ENCODE data around the gene CFAP65. TPM values are rescaled to one million over a fixed set of nuclear protein-coding genes. Genes with fewer than 3 reads are reported as not detected.
A peak's percentile ranks its signal among the peaks of the same experiment; 100 is the strongest.

Gene CFAP65
- total RNA-seq, 1 donor from 2014 or later = not detected

DNA sequence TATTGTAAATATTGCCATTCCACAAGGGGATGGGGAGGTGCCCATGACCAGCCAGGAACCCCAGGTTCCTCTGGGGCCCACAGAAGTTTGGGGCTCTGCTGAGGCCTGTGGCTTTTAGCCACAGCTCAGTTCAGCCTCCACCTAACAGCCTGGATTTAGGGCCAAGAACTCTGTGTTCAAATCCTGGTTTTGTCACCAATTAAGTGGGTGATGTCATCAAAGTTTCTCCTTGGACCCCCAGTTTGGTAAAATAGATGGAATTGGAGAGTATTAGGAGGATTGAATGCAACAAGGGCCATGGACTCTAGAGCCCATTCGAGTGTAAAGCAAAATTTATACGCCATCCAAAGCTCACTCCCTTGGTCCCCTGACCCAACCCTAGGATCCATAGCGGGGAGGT, 53.2 kb downstream of the CFAP65 start:
- H3K27ac ChIP-seq (ENCODE audit: low read depth, low read length) = no peak overlapping the region

DNA sequence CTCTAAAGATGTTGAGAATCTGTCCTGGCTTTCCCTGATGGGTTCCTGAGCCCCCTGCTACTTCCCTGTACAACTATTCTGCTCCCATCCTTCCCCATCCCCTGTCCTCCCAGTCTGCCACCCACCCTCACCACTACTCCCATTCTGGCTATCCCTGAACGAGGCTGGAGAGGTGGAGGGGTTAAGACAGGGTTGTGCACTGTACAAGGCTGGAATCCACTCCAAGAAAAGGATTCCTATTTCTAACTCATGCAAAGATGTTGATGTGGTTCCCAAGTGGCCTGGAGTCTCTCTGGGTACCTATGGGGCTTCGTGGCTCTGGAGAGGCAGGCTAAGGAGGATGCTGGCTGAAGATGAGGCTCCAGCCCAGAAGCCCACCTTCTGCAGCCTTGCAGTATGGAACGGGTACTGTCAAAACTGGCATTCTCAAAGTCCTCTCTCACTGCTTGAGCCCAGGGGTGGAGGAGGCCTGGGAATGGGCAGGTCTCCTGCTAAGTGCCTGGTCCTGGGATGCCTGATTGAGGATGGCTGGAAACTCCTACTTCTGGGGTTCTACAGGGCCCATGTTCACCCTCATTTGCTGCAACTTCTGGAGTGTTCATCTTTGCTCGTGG, 55.1 kb downstream of the CFAP65 start:
- H3K27me3 ChIP-seq (ENCODE audit: control insufficient read depth in 3 of 3, insufficient read depth in 3 of 3, low read length in 3 of 3) = peaks cover 90 to 95% (median 94%) of the 10 kb centered on the region in 3 donors

More for the DNA sequence above, 53.2 kb downstream of the CFAP65 start:
- H3K9ac ChIP-seq (ENCODE audit: low read depth in 1 of 3, low read length in 3 of 3) = no peak overlapping the region
- no peaks in the 10 kb centered on the region for H3K36me3 ChIP-seq (ENCODE audit: control insufficient read depth in 3 of 3, insufficient read depth in 3 of 3, low read length in 3 of 3)
- no peaks in the 10 kb centered on the region for H3K9me3 ChIP-seq (ENCODE audit: control insufficient read depth in 3 of 3, low read length in 3 of 3)
- H3K4me3 ChIP-seq (ENCODE audit: low read length in 3 of 3) = no peak overlapping the region
- H3K27me3 ChIP-seq (ENCODE audit: control insufficient read depth in 3 of 3, insufficient read depth in 3 of 3, low read length in 3 of 3) = peaks cover 94 to 95% (median 94%) of the 10 kb centered on the region in 3 donors
- H3K4me1 ChIP-seq (ENCODE audit: control insufficient read depth in 3 of 3, insufficient read depth in 3 of 3, low read length in 3 of 3) = peaks cover 16 to 22% (median 22%) of the 10 kb centered on the region in 3 donors

DNA sequence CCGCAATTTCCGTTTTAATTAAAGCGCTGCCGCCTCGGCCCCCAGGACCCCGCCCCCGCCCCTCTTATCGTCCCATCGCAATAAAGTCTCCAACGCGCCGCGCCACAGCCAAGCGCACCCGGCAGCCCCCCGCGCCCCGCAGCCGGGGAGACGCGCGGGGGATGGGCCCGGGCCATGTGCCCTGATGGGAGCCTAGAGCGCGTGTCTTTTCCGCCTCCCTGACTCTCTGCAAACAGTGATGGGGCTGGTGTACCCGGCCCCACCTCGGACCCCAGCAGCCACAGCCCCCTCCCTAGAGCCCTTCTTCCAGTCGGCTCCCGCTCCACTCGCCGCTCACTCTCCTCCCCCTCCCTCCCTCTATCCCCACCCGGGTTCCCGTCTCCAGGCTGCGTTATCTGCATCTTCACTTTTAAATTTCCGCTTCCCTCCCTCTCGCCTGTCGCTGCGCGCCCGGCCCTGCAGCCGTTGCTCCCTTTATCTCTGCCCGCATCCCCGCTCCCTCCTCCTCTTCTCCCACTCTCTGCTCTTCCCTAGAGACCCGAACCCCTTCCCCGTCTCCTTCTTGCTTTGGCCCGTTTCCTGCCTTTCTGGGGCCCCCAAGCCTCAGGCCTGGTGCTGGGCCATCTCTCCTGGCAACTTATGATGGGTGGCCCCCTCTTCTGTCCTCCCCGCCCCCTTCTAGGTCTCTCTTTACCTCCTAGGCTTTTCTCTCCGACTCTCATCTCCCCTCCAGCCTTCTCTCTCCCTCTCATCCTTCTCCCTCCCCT, 55.8 kb downstream of the CFAP65 start:
- H3K4me1 ChIP-seq (ENCODE audit: control insufficient read depth in 3 of 3, insufficient read depth in 3 of 3, low read length in 3 of 3) = peaks cover 26 to 40% (median 36%) of the 10 kb centered on the region in 3 donors
- H3K9ac ChIP-seq (ENCODE audit: low read depth in 1 of 3, low read length in 3 of 3) = no peak overlapping the region
- peaks cover 89 to 93% (median 93%) of the 10 kb centered on the region in 3 donors for H3K27me3 ChIP-seq (ENCODE audit: control insufficient read depth in 3 of 3, insufficient read depth in 3 of 3, low read length in 3 of 3)
- H3K36me3 ChIP-seq (ENCODE audit: control insufficient read depth in 3 of 3, insufficient read depth in 3 of 3, low read length in 3 of 3) = no peaks in the 10 kb centered on the region
- H3K9me3 ChIP-seq (ENCODE audit: control insufficient read depth in 3 of 3, low read length in 3 of 3) = no peaks in the 10 kb centered on the region
- no peak overlapping the region for H3K27ac ChIP-seq (ENCODE audit: low read depth, low read length)
- no peak overlapping the region for H3K4me3 ChIP-seq (ENCODE audit: low read length in 3 of 3)

More for the DNA sequence above, 55.1 kb downstream of the CFAP65 start:
- Histone ChIP-seq H3K27ac (ENCODE audit: low read depth, low read length) (no peak overlapping the region), H3K4me1 (ENCODE audit: control insufficient read depth in 3 of 3, insufficient read depth in 3 of 3, low read length in 3 of 3) (peaks cover 19 to 33% (median 30%) of the 10 kb centered on the region in 3 donors), H3K9ac (ENCODE audit: low read depth in 1 of 3, low read length in 3 of 3) (no peak overlapping the region), H3K36me3 (ENCODE audit: control insufficient read depth in 3 of 3, insufficient read depth in 3 of 3, low read length in 3 of 3) (no peaks in the 10 kb centered on the region), H3K9me3 (ENCODE audit: control insufficient read depth in 3 of 3, low read length in 3 of 3) (no peaks in the 10 kb centered on the region), H3K4me3 (ENCODE audit: low read length in 3 of 3) (no peak overlapping the region)

DNA sequence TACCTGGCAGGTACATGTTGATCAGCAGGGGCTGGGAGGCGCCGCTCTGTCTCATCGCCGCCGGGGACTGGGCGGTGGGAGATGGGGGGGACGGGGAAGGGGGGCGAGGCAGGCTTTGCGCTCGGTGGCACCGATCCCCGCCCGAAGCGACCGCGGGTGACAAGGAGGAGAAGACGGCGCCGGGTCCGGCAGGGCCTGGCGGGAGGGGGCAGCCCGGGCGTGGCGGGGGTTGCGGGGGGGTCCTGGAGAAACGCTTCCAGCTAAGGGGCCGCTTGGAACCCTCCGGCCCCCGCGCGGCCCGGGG, 56.3 kb downstream of the CFAP65 start, which contains the start of gene FEV:
Gene FEV (minus strand): TSS at position 164 of the 304 bp plus-strand sequence. CDS start 109 bp downstream, at position 55.
- Histone ChIP-seq H3K27ac (ENCODE audit: low read depth, low read length) (no peak within 1 kb of the TSS), H3K4me1 (ENCODE audit: control insufficient read depth in 3 of 3, insufficient read depth in 3 of 3, low read length in 3 of 3) (peaks cover 26 to 40% (median 38%) of the 10 kb centered on the region in 3 donors), H3K9ac (ENCODE audit: low read depth in 1 of 3, low read length in 3 of 3) (no peak within 1 kb of the TSS), H3K36me3 (ENCODE audit: control insufficient read depth in 3 of 3, insufficient read depth in 3 of 3, low read length in 3 of 3) (no peaks in the 10 kb centered on the region), H3K4me3 (ENCODE audit: low read length in 3 of 3) (peak within 1 kb of the TSS in 2 of 3 donors; percentile 22 to 30), H3K9me3 (ENCODE audit: control insufficient read depth in 3 of 3, low read length in 3 of 3) (no peaks in the 10 kb centered on the region), H3K27me3 (ENCODE audit: control insufficient read depth in 3 of 3, insufficient read depth in 3 of 3, low read length in 3 of 3) (peaks cover 87 to 92% (median 91%) of the 10 kb centered on the region in 3 donors)

DNA sequence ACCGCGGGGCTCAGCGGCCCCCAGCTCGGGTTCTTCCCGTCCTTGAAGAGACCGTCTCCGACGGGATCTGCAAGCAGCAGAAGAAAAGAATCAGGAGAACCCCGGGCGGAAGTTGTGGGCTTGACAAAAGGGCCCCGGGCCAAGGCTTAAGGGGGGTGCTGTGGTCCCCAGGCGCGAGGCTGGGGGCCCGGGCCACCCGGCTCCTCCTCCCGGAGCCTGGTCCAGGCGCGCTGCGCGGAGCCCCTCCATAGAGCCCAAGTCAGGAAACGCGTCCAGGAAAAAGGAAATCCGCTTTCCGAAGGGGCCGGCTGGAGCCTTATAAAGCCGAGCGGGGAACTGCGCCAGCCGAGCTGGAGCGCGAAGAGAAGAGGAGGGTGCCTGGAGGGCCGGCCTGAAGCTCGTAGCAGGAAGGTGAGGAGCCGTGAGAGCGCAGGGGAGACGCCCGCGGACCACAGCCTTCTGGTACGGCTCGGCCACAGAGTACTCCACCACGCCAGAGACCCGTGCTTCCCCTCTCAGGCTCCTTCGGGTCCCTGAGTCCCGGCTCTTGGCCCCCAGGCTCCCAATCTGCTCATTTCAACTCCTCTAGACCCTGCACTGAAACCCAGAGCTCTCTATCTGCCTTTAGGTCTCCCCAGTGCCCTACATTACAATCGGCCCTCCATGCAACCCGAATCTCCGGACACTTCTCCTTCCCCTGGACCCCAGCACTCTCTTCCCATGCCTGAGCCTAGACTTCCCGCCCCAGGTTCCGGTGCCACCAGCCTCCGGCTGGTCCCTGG, 56.9 kb downstream of the CFAP65 start:
- Histone ChIP-seq H3K36me3 (ENCODE audit: control insufficient read depth in 3 of 3, insufficient read depth in 3 of 3, low read length in 3 of 3) (no peaks in the 10 kb centered on the region), H3K27me3 (ENCODE audit: control insufficient read depth in 3 of 3, insufficient read depth in 3 of 3, low read length in 3 of 3) (peaks cover 88 to 93% (median 91%) of the 10 kb centered on the region in 3 donors), H3K27ac (ENCODE audit: low read depth, low read length) (no peak overlapping the region), H3K4me3 (ENCODE audit: low read length in 3 of 3) (peak overlapping the region in 2 of 3 donors; percentile 22 to 30), H3K9ac (ENCODE audit: low read depth in 1 of 3, low read length in 3 of 3) (no peak overlapping the region), H3K9me3 (ENCODE audit: control insufficient read depth in 3 of 3, low read length in 3 of 3) (no peaks in the 10 kb centered on the region), H3K4me1 (ENCODE audit: control insufficient read depth in 3 of 3, insufficient read depth in 3 of 3, low read length in 3 of 3) (peaks cover 26 to 44% (median 42%) of the 10 kb centered on the region in 3 donors)

DNA sequence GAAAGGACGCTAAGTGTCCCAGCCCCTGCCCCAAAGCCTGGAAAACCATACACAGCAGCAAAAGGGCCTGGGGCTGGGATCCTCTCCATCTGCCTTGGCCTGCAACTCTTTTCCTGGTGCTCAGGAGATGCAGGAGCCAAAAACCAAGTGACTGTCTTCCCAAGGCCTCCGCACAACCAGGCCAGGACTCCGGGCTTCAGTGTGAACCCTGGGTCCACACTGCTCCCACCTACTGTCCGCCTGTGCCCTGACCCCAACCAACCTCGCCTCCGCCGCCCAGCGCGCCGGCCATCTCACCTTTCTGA, 57.4 kb downstream of the CFAP65 start:
- Histone ChIP-seq H3K9me3 (ENCODE audit: control insufficient read depth in 3 of 3, low read length in 3 of 3) (no peaks in the 10 kb centered on the region), H3K27me3 (ENCODE audit: control insufficient read depth in 3 of 3, insufficient read depth in 3 of 3, low read length in 3 of 3) (peaks cover 82 to 89% (median 87%) of the 10 kb centered on the region in 3 donors), H3K36me3 (ENCODE audit: control insufficient read depth in 3 of 3, insufficient read depth in 3 of 3, low read length in 3 of 3) (no peaks in the 10 kb centered on the region), H3K4me3 (ENCODE audit: low read length in 3 of 3) (no peak overlapping the region), H3K9ac (ENCODE audit: low read depth in 1 of 3, low read length in 3 of 3) (no peak overlapping the region), H3K4me1 (ENCODE audit: control insufficient read depth in 3 of 3, insufficient read depth in 3 of 3, low read length in 3 of 3) (peaks cover 26 to 44% (median 42%) of the 10 kb centered on the region in 3 donors), H3K27ac (ENCODE audit: low read depth, low read length) (no peak overlapping the region)

DNA sequence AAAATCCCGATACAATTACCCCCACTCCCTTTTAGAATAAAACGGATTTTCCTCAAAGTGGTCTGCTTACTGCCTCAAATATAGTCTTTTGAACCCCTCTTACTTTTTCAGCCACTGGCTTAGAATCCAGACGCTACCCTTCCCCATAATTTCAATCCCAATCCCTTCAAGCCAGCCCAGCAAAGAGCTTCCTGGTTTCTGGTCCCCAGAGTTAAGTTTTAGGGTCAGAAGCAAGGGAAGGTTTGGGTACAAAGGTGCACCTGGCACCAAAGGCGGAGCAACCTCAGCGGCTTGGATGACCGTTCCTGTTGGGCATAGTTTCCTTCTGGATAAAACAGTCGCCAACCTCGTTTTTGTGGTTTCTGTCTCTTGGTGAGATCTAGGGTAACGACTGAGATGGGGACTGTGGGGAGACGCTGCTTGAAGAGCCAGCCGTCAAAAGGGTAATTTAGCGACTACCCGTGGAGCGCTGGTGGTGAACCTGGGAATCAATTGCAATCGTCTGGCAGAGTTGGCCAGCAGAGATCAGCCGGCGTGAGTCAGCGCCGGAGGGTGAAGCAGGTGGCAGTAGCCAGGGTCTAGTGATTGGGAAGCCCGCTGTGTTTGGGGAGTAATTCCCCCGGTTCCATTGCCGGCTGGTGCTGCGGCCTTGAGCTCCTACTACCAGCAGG, 57.9 kb downstream of the CFAP65 start:
- Histone ChIP-seq H3K9ac (ENCODE audit: low read depth in 1 of 3, low read length in 3 of 3) (no peak overlapping the region), H3K27ac (ENCODE audit: low read depth, low read length) (no peak overlapping the region), H3K36me3 (ENCODE audit: control insufficient read depth in 3 of 3, insufficient read depth in 3 of 3, low read length in 3 of 3) (no peaks in the 10 kb centered on the region), H3K27me3 (ENCODE audit: control insufficient read depth in 3 of 3, insufficient read depth in 3 of 3, low read length in 3 of 3) (peaks cover 79 to 89% (median 87%) of the 10 kb centered on the region in 3 donors), H3K9me3 (ENCODE audit: control insufficient read depth in 3 of 3, low read length in 3 of 3) (no peaks in the 10 kb centered on the region), H3K4me3 (ENCODE audit: low read length in 3 of 3) (no peak overlapping the region), H3K4me1 (ENCODE audit: control insufficient read depth in 3 of 3, insufficient read depth in 3 of 3, low read length in 3 of 3) (peaks cover 26 to 44% (median 42%) of the 10 kb centered on the region in 3 donors)

DNA sequence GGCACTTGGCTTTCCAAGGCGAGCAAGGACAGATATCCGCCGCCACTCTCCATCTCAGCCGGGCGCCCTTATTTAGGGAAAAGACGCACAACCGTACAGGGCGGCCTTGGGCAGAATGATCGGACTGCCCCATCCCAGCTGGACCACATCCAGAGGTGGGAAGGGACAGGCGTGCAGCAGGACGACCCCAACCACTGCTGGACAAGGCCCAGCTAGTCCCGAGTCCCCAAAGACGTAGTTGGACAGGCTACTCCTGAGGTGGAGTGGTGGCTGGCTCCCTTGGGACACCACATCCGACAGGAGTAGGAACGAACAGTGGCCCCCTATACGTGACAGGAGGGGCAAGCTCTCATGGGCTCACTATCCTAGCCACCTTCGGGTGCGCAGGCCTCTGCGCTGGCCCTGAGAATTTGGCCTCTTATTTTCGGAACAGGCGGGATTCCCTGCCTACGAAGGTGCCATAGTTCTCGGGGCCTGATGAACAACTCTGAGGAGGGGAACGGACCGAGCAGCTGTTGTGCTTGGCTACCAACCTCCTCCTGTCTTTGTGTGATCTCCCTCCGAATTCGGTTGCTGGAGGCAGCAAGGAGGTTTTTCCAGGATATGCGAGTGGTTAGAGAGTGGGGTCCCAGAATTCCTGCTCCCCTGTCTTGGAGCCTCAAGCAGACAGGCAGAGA, 58.6 kb downstream of the CFAP65 start:
- H3K4me3 ChIP-seq (ENCODE audit: low read length in 3 of 3) = peak overlapping the region in 2 of 3 donors; percentile 3 to 6
- H3K27me3 ChIP-seq (ENCODE audit: control insufficient read depth in 3 of 3, insufficient read depth in 3 of 3, low read length in 3 of 3) = peaks cover 77 to 89% (median 85%) of the 10 kb centered on the region in 3 donors
- no peak overlapping the region for H3K27ac ChIP-seq (ENCODE audit: low read depth, low read length)
- peaks cover 26 to 44% (median 42%) of the 10 kb centered on the region in 3 donors for H3K4me1 ChIP-seq (ENCODE audit: control insufficient read depth in 3 of 3, insufficient read depth in 3 of 3, low read length in 3 of 3)
- H3K9ac ChIP-seq (ENCODE audit: low read depth in 1 of 3, low read length in 3 of 3) = no peak overlapping the region
- H3K9me3 ChIP-seq (ENCODE audit: control insufficient read depth in 3 of 3, low read length in 3 of 3) = no peaks in the 10 kb centered on the region
- H3K36me3 ChIP-seq (ENCODE audit: control insufficient read depth in 3 of 3, insufficient read depth in 3 of 3, low read length in 3 of 3) = no peaks in the 10 kb centered on the region

Data from skeletal muscle tissue (tissue), 4 donors.